ENCODE data around the gene CAMK1D. TPM values are rescaled to one million over a fixed set of nuclear protein-coding genes. Genes with fewer than 3 reads are reported as not detected.

Gene CAMK1D
- total and polyA plus RNA-seq, 10 of the 15 experiments (the other 5 are each of a cell fraction or from before 2014, with no cell fraction given) = 2.1 to 35.5 (median 14.7) TPM

DNA sequence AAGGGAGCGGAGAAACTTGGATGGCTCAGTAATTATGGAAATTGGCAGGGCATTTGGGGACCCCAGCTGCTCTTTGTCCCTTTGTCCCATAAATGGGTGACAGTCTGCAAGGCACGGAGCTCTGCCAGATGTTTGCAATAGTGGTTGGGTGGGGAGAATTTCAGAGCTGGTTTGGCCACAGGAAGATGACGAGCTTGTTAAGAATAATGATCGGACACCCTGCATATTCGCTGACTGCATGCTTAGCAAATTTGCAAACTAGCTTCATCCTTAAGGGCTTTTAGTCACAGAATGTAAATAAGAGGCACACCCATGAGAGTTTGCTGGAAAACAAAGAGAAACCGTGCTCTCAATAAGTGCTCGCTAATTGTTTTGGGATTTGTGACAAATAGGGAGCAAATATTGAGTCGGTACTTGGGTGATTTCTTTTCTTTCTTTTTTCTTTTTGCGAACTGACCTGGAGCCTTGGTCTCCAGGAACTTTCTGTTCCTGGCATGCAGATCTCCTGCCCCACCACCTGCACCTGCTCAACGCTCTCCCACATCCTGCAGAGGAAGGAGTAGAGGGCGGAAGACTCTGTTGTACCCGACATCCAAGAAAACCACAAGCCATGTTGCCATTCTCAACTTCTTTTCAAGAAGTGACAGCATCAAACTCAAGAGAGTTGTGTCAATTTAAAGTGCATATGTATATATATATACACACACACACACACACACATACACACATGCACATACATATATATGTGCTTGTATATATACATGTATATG, 238.9 kb downstream of the CAMK1D start:
- Histone ChIP-seq H3K4me1 (ENCODE audit: control insufficient read depth, insufficient read depth, low read length) (peaks cover 12% of the 10 kb centered on the region), H3K4me2 (ENCODE audit: control insufficient read depth, insufficient read depth) (peak overlapping the region; percentile 50), H3K9me3 (replicated peaks; ENCODE audit: control insufficient read depth, insufficient read depth, low read length) (no peaks in the 10 kb centered on the region; the same call in 2 of the 3 replicates), H3K4me3 (peak overlapping the region; percentile 37; the same call in 1 of the 2 replicates), H3K79me2 (ENCODE audit: control insufficient read depth, insufficient read depth, low read length) (no peaks in the 10 kb centered on the region), H3K27me3 (replicated peaks in 1 of 2; ENCODE audit: control insufficient read depth in 2 of 2, insufficient read depth in 2 of 2, low read length in 1 of 2) (no peaks in the 10 kb centered on the region), H3K27ac (ENCODE audit: control insufficient read depth, insufficient read depth) (no peak overlapping the region), H4K20me1 (ENCODE audit: control insufficient read depth, insufficient read depth) (no peaks in the 10 kb centered on the region), H3K36me3 (ENCODE audit: control insufficient read depth in 2 of 2, insufficient read depth in 2 of 2, low read length in 1 of 2) (no peaks in the 10 kb centered on the region), H3K9ac (ENCODE audit: control insufficient read depth, insufficient read depth, low read length) (no peak overlapping the region), H2AFZ (ENCODE audit: control insufficient read depth, low read depth, low read length) (peak overlapping the region; percentile 37; the same call in 1 of the 2 replicates)
- CTCF ChIA-PET = interaction anchor here (0.9 to 1.3 kb wide), 3 partner anchors 41 to 91 kb away, joined by 3 to 4 read pairs (median 3); no protein-coding TSS in a partner anchor
- WGBS (ENCODE audit: insufficient coverage, insufficient replicate concordance, low lambda C conversion rate, missing lambda C conversion rate) = 4% methylated on average over 12 of the region's 12 CpGs
- no TSS peak for BruUV-seq (replicated peaks)
- TF ChIP-seq RUNX3 (IDR thresholded peaks at IDR 0.05; ENCODE audit: low read length) (peak; percentile 75), MEF2B (IDR thresholded peaks at IDR 0.05; ENCODE audit: partially characterized antibody, poor library complexity, severe bottlenecking) (no peak), EED (IDR thresholded peaks at IDR 0.05; ENCODE audit: low read depth) (peak; percentile 65), CREM (IDR thresholded peaks at IDR 0.05; ENCODE audit: low read depth) (no peak), SUPT20H (IDR thresholded peaks at IDR 0.05; ENCODE audit: borderline replicate concordance, control insufficient read depth, low read depth, low read length) (no peak)
- TF ChIP-seq, protein P1, sequence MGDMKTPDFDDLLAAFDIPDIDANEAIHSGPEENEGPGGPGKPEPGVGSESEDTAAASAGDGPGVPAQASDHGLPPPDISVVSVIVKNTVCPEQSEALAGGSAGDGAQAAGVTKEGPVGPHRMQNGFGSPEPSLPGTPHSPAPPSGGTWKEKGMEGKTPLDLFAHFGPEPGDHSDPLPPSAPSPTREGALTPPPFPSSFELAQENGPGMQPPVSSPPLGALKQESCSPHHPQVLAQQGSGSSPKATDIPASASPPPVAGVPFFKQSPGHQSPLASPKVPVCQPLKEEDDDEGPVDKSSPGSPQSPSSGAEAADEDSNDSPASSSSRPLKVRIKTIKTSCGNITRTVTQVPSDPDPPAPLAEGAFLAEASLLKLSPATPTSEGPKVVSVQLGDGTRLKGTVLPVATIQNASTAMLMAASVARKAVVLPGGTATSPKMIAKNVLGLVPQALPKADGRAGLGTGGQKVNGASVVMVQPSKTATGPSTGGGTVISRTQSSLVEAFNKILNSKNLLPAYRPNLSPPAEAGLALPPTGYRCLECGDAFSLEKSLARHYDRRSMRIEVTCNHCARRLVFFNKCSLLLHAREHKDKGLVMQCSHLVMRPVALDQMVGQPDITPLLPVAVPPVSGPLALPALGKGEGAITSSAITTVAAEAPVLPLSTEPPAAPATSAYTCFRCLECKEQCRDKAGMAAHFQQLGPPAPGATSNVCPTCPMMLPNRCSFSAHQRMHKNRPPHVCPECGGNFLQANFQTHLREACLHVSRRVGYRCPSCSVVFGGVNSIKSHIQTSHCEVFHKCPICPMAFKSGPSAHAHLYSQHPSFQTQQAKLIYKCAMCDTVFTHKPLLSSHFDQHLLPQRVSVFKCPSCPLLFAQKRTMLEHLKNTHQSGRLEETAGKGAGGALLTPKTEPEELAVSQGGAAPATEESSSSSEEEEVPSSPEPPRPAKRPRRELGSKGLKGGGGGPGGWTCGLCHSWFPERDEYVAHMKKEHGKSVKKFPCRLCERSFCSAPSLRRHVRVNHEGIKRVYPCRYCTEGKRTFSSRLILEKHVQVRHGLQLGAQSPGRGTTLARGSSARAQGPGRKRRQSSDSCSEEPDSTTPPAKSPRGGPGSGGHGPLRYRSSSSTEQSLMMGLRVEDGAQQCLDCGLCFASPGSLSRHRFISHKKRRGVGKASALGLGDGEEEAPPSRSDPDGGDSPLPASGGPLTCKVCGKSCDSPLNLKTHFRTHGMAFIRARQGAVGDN (IDR thresholded peaks at IDR 0.05) = no peak
- FAIRE-seq (no peak), ATAC-seq (no peak), DNase-seq (ENCODE audit: low read depth, low spot score) (no peak)
- POLR2A ChIA-PET = interaction anchor here (0.6 to 1.5 kb wide), 2 partner anchors 8 to 181 kb away, joined by 4 to 6 read pairs; no protein-coding TSS in a partner anchor
- intact Hi-C loops (cut with micrococcal nuclease; ENCODE audit: unreplicated experiment) = no loop called here
- in situ Hi-C loops (cut with MboI) = no loop called here
- SMC1A ChIA-PET (ENCODE audit: uncharacterized antibody, unreplicated experiment) = interaction anchor here (0.6 to 0.8 kb wide), 2 partner anchors 21 to 290 kb away, joined by 3 read pairs; no protein-coding TSS in a partner anchor
- RAD21 ChIA-PET (ENCODE audit: unreplicated experiment) = interaction anchor here (0.6 to 1.4 kb wide), 2 partner anchors 17 to 180 kb away, joined by 3 to 4 read pairs; no protein-coding TSS in a partner anchor

Measured in GM12878 (cell line).